Activated gamma-delta T cell (primary cell): ENCODE results near the gene SLC25A44.
"Not testable (repeated sequence)": the region's sequence is repeated elsewhere in the genome, so short reads cannot be mapped to it uniquely, and the experiment has no call there.

Experiments used
- DNase-seq: peaks from one replicate; lab custom pipeline; 2025; lab: John Stamatoyannopoulos, UW

The SLC25A44 gene

GRCh38 chr1:156163712-156164111 lies 30.2 kb upstream of the SLC25A44 start:
- DNase-seq, result no peak

- DNase-seq, result no peak
Observed at GRCh38 chr1:156164125-156164831, 29.6 kb upstream of the SLC25A44 start.

- DNase-seq, result no peak
Observed at GRCh38 chr1:156165083-156165482, 28.8 kb upstream of the SLC25A44 start.

GRCh38 chr1:156167536-156167935 lies 26.4 kb upstream of the SLC25A44 start:
- no peak for DNase-seq

- DNase-seq, result no peak
Observed at GRCh38 chr1:156172696-156173470, 21.0 kb upstream of the SLC25A44 start.

GRCh38 chr1:156176610-156177210 lies 17.2 kb upstream of the SLC25A44 start:
- DNase-seq, result no peak

- no peak for DNase-seq
Observed at GRCh38 chr1:156177919-156178654, 15.8 kb upstream of the SLC25A44 start.

GRCh38 chr1:156180471-156180870 lies 13.4 kb upstream of the SLC25A44 start:
- DNase-seq, result no peak

- DNase-seq, result not testable (repeated sequence)
Observed at GRCh38 chr1:156181391-156181924, 12.4 kb upstream of the SLC25A44 start.

GRCh38 chr1:156182010-156182779 lies 11.7 kb upstream of the SLC25A44 start:
- DNase-seq, result not testable (repeated sequence)

GRCh38 chr1:156186347-156187177 lies 7.3 kb upstream of the SLC25A44 start:
- not testable (repeated sequence) for DNase-seq

- DNase-seq, result not testable (repeated sequence)
Observed at GRCh38 chr1:156190265-156190664, 3.6 kb upstream of the SLC25A44 start.

GRCh38 chr1:156191292-156191964 lies 2.5 kb upstream of the SLC25A44 start:
- DNase-seq, result no peak

GRCh38 chr1:156193208-156193487 lies 756 bp upstream of the SLC25A44 start:
- no peak for DNase-seq

- no peak for DNase-seq
Observed at GRCh38 chr1:156194300-156194652, 372 bp downstream of the SLC25A44 start.

- DNase-seq, result no peak
Observed at GRCh38 chr1:156195853-156196252, 1.9 kb downstream of the SLC25A44 start.

GRCh38 chr1:156196445-156196844 lies 2.5 kb downstream of the SLC25A44 start:
- DNase-seq, result no peak

GRCh38 chr1:156198831-156199349 lies 5.0 kb downstream of the SLC25A44 start:
- no peak for DNase-seq

- DNase-seq, result no peak
Observed at GRCh38 chr1:156200044-156200443, 6.1 kb downstream of the SLC25A44 start.

GRCh38 chr1:156203331-156203730 lies 9.4 kb downstream of the SLC25A44 start:
- no peak for DNase-seq
